Type B pancreatic cell (in vitro differentiated cells): ENCODE results near the gene PDXK. TPM values are rescaled to one million over a fixed set of nuclear protein-coding genes. Genes with fewer than 3 reads are reported as not detected.

Experiments used
- DNase-seq: peaks from one replicate; pipeline ENCODE4 v3.0.0; 2021; ENCODE audit warnings: mixed read lengths; ENCODE audit not compliant: unreplicated experiment; ENCODE audit errors: extremely low spot score
- H3K27ac Mint-ChIP-seq: 2 replicates; pipeline ENCODE4 v1.8.0; 2021; ENCODE audit warnings: mild to moderate bottlenecking, mixed read lengths
- H3K27me3 Mint-ChIP-seq: 2 replicates; pipeline ENCODE4 v1.8.0; 2021; ENCODE audit warnings: mixed read lengths
- H3K36me3 Mint-ChIP-seq: 2 replicates; pipeline ENCODE4 v1.8.0; 2021; ENCODE audit warnings: mixed read lengths
- H3K4me1 Mint-ChIP-seq: one replicate; pipeline ENCODE4 v1.8.0; 2021; ENCODE audit warnings: mixed read lengths; ENCODE audit not compliant: unreplicated experiment
- H3K4me3 Mint-ChIP-seq: 2 replicates; pipeline ENCODE4 v1.8.0; 2021; ENCODE audit warnings: mild to moderate bottlenecking, mixed read lengths
- H3K9me3 Mint-ChIP-seq: 2 replicates; pipeline ENCODE4 v1.8.0; 2021; ENCODE audit warnings: mixed read lengths
- CTCF ChIP-seq: fragments of 200-600 bp; sonication (generic); conservative IDR thresholded peaks from 2 replicates; pipeline ENCODE4 v1.5.0; 2021; ENCODE audit warnings: antibody characterized with exemption, mild to moderate bottlenecking
- total RNA-seq: library from RNA; stranded (reverse); gene quantifications from 2 replicates; pipeline ENCODE4 v1.2.1, GENCODE V29; 2021; ENCODE audit warnings: low replicate concordance

The PDXK gene
- total RNA-seq, 1 donor from 2014 or later: 94.4 TPM

GRCh38 chr21:43681650-43682049 lies 37.3 kb upstream of the PDXK start:
- Mint-ChIP-seq H3K4me1 (no peaks in the 10 kb centered on the region), H3K27ac (no peak overlapping the region), H3K27me3 (no peaks in the 10 kb centered on the region), H3K4me3 (no peak overlapping the region), H3K36me3 (peaks cover 39% of the 10 kb centered on the region), H3K9me3 (no peaks in the 10 kb centered on the region)
- no peak for TF ChIP-seq CTCF
- no peak for DNase-seq

- no peak overlapping the region for H3K4me3 Mint-ChIP-seq
- DNase-seq: no peak
- H3K36me3 Mint-ChIP-seq: peaks cover 25% of the 10 kb centered on the region
- no peaks in the 10 kb centered on the region for H3K4me1 Mint-ChIP-seq
- TF ChIP-seq CTCF: no peak
- no peak overlapping the region for H3K27ac Mint-ChIP-seq
- no peaks in the 10 kb centered on the region for H3K9me3 Mint-ChIP-seq
- H3K27me3 Mint-ChIP-seq: no peaks in the 10 kb centered on the region
These were observed 34.5 kb upstream of the PDXK start for GRCh38 chr21:43684424-43684823.

GRCh38 chr21:43686811-43687565 lies 31.9 kb upstream of the PDXK start:
- Mint-ChIP-seq H3K27ac (no peak overlapping the region), H3K9me3 (no peaks in the 10 kb centered on the region), H3K4me3 (no peak overlapping the region), H3K27me3 (no peaks in the 10 kb centered on the region), H3K4me1 (no peaks in the 10 kb centered on the region), H3K36me3 (peaks cover 18% of the 10 kb centered on the region)
- DNase-seq: no peak
- no peak for TF ChIP-seq CTCF

- H3K27me3 Mint-ChIP-seq: no peaks in the 10 kb centered on the region
- H3K27ac Mint-ChIP-seq: no peak overlapping the region
- H3K4me3 Mint-ChIP-seq: no peak overlapping the region
- H3K36me3 Mint-ChIP-seq: peaks cover 13% of the 10 kb centered on the region
- no peak for TF ChIP-seq CTCF
- H3K9me3 Mint-ChIP-seq: no peaks in the 10 kb centered on the region
- no peak for DNase-seq
- H3K4me1 Mint-ChIP-seq: no peaks in the 10 kb centered on the region
These were observed 31.1 kb upstream of the PDXK start for GRCh38 chr21:43687566-43688399.

GRCh38 chr21:43688906-43689305 lies 30.0 kb upstream of the PDXK start:
- peaks cover 14% of the 10 kb centered on the region for H3K36me3 Mint-ChIP-seq
- DNase-seq: no peak
- H3K4me3 Mint-ChIP-seq: no peak overlapping the region
- no peaks in the 10 kb centered on the region for H3K4me1 Mint-ChIP-seq
- H3K27ac Mint-ChIP-seq: no peak overlapping the region
- no peak for TF ChIP-seq CTCF
- no peaks in the 10 kb centered on the region for H3K9me3 Mint-ChIP-seq
- no peaks in the 10 kb centered on the region for H3K27me3 Mint-ChIP-seq
